ENCODE results near the gene UMPS.
"Not testable (repeated sequence)": the region's sequence is repeated elsewhere in the genome, so short reads cannot be mapped to it uniquely, and the experiment has no call there.

UMPS gene

DNA sequence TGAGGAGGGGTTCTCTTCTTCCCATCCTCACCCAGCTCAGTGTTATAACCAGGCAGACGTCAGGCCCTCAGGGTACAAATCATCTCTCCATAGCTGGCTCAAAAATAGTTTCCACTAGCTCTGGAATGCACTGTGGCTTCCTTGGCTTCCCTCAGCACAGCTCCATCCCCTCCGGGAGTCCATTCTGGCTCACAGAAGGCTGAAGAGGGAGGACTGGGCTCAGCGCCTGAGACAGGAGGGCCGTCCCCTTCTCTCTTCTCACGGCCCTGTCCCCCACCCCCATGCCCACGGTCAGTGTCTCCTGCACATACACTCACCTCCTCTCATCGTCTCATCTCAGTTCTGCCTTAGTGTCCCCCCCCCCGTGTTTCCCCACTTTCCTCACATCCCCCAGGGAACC, 50.1 kb downstream of the UMPS start:
- DNase-seq (ENCODE audit: low read depth in 2 of 2) = peak; percentile 82 to 84

DNA sequence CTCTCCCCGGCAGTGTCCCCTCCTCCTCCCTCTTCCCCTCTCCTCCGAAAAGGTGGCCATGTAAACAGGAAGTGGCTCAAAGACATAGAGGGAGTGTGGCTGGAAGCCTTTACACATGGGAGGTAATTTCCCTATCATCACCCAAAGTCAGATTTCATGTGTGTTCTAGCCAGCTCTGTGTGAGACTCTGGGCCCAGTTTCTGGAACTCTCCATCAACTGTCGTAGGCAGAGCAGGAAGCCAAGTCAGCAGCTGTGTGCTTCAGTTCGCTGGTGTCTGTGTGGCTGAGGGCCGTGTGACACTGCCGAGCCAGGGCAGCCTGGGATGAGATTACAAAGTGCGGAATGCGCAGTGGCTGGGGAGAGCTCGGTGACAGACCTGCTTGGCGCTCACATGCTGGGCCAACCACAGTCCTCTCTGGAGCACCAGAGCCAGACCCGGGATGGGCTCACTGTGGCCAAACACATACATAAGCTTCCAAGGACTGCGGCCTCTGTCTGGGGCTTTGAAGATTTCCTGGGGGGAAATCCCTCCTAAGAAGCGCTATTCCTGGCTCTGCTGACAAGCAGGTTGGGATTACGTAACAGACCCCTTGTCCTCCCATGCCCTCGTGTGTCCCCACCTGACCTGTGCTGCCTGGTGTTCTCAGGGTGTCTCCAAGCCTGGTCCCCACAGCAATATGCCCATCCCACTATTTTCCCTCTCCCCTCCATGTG, 50.7 kb downstream of the UMPS start:
- DNase-seq (ENCODE audit: low read depth in 2 of 2) = peak in 1 of 2 experiments; percentile 56

DNA sequence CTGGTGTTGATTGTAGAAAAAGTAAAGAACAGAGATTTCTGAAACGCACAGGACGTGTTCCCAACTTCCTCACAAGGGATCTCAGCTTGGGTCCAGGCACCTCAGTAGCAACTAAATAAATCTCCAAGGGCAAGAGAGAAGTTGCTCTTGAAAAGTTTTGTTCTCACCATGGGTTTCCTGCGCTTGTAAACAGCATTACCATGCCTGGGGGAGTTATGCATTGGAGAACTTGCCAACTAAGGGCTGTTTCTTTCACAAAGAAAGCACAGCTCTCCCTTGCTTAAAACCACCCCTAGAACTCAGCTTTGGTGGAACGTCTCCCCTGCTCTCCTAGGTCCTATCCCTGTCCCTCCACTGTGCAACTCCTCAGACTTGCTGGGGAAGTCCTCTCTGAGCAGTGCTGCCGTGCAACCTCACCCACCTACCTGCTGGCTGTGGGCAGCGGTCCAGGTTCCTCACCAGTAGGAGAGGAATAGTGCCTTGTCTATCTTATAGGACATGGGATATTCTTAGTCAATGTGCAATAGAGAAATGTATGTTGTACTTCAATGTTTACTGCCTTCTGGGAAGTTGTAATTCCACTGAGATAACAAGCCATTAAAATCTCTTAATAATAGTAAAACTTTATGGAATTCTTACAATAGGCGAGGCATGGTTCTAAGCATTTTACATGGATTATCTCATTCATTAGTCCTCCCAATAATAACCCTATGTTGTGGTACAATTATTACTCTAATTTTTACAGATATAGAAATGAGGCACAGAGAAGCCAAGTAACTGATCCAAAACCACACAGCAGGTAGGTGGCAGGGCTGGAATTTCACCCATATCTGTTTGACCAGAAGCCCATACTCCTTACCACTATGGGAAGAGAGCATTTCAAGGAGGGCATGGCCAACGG, 51.5 kb downstream of the UMPS start:
- DNase-seq (ENCODE audit: low read depth in 2 of 2) = no peak

DNA sequence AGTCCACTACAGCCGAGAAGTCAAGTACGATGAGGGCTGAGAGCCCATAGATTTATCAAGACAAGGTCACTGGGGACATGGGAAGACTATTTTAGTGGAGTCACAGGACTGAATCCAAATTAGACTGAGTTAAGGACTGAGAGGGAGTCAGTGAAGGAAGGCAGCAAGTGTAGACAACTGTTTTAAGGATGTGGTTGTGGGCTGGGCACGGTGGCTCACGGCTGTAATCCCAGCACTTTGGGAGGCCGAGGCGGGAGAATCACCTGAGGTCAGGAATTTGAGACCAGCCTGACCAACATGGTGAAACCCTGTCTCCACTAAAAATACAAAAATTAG, 52.1 kb downstream of the UMPS start:
- DNase-seq (ENCODE audit: low read depth in 2 of 2) = not testable (repeated sequence)

DNA sequence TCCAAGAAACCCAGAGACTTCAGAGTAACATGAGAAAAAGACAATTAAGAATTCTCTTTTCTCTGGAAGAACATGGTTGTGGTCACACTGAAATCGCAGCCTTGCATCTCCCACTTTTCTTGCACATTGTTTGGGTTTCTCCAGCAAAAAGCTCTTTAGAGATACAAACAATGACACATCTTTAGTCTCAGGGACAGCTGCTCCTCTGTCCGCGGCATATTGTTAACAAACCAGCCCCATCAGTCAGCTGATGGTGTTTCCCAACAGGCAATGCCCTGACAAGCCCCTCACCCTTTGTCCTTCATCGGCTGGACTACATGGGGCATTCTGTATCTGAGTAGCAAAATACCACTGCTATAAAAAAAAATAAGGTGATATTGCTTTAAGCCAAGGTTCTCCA, 53.4 kb downstream of the UMPS start:
- DNase-seq (ENCODE audit: low read depth in 2 of 2) = no peak

DNA sequence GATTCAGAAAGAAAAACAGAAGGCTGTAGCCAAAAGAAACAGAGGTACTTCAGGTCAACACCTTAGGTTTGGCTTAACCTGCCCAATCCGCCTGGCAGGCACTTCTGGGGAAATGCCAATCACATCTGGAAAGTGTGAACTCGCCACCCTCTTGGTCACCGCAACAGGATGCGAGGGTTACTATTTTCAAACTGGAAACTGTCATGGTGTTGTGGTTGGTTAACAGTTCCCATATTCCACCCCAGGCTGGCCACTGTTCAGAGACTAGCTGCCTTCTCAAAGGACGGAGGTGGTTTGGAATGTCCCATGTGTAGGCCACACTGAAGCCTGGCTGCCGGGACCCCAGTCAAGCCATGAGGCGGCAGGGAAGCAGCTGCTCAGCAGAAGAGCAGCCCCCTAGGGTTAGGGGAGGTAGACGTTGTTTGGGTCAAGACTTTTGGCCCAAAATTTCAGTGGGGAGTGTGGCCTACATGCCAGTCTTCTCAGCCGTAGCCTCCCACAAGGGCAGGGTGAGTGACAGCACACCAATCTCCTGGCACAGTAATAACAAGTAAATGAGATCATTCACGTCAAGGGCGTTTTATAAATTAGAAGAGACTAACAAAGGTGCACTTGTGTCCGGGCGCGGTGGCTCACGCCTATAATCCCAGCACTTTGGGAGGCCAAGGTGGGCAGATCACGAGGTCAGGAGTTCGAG, 54.6 kb downstream of the UMPS start:
- DNase-seq (ENCODE audit: low read depth in 2 of 2) = no peak

DNA sequence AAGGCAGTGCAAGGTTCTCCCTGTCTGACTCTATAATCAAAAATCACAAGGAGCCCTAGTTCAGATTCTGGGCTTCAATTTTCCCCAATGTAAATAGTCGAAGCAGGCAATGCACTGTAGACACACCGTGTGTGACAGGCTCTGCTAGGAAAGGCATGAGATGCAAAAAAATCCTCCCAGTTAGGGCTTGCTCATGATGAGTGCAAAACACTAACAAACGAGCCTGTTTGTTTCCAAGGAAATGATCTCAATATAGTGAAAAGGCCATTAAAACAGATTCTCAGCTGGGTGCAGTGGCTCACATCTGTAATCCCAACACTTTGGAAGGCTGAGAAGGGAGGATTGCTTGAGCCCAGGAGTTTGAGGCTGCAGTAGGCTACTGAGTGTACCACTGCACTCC, 55.7 kb downstream of the UMPS start:
- DNase-seq (ENCODE audit: low read depth in 2 of 2) = no peak

DNA sequence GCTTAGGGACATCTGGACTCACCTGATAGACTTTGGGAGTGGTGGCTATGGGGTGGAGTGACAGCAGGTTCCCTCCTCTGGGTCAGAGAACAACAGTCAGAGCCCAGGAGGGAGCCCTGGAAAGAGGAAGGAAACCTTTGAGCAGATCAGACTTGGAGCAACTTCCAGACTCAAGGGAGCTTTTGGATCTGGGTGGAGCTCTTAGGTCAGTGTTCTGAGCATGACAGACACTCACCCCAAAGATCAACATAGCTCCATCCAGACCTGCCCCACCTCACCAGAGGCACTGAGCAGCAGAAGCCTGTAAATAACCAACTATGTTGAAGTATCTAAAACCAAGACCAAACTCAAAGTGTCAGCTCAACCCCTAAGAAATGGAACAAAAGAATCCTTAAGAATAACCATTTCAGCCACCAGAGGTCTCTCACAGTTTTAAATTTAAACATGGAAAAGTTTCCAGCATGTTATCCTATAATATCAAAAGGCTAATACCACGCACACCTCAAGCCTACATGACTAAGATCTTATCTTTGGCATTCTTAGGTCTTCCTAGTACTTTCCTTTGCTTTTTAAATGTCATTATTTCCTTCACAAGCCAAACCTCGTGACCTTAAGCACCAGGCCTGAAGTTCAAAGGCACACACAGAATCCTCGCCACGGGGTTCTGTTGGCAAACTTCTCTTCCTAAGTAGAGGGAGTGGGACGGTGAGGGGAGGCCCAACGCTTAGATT, 56.4 kb downstream of the UMPS start:
- DNase-seq (ENCODE audit: low read depth in 2 of 2) = no peak

DNA sequence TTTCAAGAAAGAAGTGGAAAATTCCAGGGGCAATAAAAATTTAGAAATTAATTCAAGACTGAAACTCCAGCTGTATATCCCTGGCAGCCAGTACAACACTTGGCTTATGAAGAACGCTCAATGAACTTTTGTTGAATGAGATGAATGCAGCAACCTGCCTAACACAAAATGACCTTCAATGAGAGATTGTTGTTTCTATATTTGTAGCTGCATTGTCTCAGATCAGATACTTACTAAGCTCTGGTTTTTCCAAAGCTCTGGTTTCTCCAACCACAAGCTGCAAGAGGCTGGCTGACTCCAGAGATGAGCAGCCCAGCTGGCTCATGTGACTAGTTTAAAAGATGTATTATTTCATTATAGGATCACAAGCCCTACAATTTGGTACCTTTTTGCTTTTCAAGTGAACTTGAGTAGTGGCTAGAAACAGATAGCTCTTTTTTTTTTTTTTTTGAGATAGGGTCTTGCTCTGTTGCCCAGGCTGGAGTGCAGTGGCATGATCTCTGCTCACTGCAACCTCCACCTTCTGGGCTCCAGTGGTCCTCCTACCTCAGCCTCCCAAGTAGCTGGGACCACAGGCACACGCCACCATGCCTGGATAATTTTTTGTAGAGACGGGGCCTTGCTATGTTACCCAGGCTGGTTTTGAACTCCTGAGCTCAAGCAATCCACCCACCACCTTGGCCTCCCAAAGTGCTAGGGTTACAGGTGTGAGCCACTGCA, 57.4 kb downstream of the UMPS start:
- DNase-seq (ENCODE audit: low read depth in 2 of 2) = no peak

DNA sequence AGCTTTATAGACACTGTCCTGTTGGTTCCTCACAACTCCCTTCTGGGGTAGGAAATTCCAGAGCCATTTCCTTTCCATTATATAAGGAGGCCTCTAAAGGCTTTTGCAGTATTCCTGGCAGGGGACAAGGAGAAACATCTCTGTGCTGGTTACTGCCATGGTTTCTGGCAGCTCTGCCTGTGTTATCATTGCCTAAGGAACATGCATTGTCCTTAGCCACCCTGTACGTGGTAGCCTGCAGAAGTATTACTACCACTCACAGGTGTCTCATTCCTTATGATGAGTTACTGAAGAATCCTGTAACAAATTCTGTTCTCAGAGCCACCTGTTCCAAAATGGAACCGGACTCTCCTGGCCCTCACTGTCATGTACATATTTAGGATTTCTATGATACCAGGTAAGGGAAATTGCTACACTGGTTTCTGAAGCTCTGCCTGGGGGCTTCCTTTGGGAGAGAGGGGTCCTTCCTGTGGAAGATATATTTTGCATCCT, 58.0 kb downstream of the UMPS start:
- DNase-seq (ENCODE audit: low read depth in 2 of 2) = no peak

DNA sequence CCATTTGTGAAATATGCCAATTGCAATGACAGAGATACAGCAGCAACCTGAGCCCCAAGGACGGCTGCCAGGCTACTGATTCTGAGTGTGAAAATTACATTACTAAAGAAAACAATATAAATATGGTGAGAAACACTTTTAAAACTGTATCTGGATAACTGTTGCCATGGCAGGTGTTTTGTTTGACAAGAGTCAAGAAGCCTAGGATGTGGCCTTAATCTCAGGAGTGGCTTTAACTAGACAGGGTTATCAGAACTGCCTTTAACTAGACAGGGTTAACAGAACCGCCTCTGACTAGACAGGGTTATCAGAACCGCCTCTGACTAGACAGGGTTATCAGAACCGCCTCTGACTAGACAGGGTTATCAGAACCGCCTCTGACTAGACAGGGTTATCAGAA, 58.9 kb downstream of the UMPS start:
- not testable (repeated sequence) for DNase-seq (ENCODE audit: low read depth in 2 of 2)

DNA sequence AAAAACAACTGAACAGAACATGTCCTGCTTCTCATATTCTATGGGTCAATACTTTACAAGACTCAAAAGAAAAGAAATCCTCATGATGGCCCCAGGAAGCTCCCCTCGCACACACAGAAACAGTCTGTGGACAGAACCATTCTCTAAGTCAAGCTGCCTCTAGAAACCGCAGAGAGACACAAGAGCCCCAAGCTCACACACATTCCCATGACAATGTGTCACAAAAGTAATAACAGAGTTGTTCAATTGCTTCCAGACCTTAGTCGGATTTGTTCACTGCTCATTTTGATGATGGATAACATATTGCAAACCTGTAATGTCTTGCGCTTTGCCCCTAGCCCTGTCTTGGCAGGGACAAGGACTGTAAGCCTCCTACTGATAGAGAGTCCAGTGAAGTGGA, 60.9 kb downstream of the UMPS start:
- peak; percentile 89 to 90 for DNase-seq (ENCODE audit: low read depth in 2 of 2)

DNA sequence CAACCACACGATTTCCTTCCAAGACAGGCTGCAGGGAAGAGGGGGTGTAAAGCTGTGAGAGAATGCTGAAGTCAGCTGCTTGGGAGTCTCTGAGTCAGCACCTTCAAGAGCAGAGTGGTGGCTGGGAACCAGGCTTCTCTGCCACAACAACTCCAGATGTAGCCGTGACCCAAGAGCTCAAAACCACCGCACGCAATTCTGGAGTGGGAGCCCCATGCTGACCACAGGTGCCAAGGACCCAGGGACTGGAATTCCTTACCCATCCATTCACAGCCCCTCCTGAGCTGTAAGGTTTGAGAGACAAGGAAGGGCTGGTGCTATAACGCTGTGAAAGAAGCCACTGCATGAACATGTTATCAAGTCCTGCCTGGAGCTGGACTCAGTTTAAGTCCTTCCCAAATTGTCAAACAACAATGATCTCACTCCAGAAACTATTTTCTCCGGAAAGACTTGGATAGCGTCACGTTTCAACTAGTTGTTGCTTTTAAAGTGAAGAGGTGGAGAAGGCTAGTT, 61.4 kb downstream of the UMPS start:
- peak; percentile 94 to 95 for DNase-seq (ENCODE audit: low read depth in 2 of 2)

DNA sequence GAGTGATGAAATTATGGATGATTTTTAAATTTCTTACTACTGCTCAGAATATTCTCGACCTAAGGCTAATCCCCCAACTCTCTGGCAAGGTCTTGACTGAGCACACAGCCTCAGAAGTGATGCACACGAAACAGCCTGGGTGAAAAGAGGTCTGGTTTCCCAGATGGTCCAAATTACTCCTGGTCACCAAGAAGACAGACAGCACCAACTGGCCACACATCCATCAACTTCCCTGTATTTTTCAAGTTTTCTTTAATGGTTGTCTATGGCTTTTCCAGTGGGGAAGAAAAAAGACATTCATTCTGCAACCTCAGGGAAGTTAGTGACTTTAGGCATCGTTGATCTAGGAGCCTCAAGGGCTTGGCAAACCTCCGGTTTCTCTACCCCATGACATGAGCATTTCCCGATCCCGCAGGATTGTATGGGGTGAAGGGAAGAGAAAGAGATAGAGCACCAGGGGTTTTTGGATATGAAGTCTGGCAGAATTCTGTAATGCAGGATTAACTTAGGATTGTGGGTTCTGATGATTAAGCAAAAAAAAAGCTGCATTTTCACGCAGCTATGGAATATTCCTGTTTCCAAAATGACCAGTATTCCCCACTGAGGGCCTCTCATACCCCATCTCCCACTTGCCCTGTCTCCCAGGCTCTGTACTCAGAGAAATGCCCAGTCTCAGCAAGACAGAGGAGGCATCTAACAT, 62.2 kb downstream of the UMPS start:
- DNase-seq (ENCODE audit: low read depth in 2 of 2) = no peak

DNA sequence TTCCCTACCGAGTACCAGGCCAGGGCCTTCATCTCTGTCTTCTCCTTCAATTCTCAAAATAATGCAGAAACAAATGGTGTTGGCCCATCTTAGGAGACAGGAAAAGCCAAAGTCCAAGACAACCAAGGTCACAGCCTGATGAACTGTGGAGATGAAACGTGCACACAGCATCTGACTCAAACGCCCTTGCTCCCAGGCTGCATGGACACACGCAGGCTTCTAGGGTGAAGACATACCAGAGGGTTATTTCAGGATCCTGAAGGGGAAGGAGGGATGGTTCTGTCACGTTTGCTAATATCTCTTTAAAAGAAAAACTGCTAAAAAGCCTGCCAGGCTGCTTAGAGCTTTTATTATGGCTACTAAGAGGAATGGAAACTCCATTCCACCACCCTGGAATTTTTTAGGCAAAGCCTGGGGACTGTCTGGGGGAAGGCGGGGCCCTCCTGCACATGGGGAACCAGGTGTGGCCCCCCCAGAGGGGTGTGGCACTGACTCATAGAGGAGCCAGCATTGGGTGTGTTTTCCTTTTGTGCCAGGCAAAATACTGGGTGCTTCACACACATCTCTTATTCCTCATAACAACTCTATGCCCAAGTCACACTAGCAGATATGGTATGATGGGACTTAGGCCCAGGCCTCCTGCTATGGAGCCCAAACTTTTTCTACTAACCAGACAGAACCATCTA, 62.9 kb downstream of the UMPS start:
- DNase-seq (ENCODE audit: low read depth in 2 of 2) = no peak

DNA sequence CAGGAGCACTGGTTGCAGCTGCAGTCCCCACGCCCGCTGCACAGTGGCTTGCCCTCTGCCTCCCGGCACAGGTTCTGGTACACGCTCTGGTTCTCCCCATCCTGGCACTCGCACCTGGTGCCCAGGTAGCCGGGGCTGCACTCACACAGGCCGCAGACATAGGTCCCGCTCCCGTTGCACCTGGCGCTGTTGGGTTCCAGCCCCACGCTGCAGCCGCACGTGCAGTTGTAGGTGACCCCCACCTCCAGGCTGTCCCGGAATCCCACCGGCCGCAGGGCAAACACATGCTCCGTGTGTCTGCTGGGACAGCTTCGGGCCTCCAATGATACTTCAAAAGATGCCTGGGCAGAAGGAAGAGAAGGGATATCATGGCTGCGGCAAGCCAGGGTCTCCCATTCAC, 66.2 kb downstream of the UMPS start:
- no peak for DNase-seq (ENCODE audit: low read depth in 2 of 2)

DNA sequence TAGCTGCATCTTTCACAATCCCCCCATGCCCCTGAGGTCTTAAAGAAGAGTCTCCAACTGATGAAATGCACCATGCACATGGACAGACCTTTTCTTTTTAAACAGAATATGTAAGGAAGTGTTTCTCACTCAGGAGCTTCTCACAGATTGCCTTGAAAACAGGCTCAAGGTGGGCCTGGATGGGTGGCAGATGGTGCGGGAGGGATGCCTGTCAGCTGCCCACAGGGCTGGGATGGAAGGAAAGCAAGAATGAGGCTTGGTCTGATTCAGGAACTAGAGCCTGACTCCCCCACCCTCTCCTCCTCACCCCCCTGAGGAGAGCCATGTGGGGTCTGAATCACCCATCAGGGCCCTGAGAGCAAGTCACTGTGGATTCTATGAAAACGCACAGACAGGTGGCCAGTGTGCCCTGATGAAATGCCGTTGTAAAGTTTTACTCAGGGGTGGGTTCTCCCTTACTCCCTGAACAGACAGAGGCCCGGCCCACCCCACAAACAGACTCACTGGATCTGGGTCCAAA, 67.2 kb downstream of the UMPS start:
- no peak for DNase-seq (ENCODE audit: low read depth in 2 of 2)
